Ishikawa (cell line): ENCODE data around the gene GNRH2.

Experiments used
- CEBPB ChIP-seq: IDR thresholded peaks from 2 replicates; pipeline ENCODE4 v1.6.1; 2012
- CREB1 ChIP-seq: IDR thresholded peaks from 2 replicates; pipeline ENCODE4 v1.6.1; 2012; ENCODE audit warnings: low read depth
- EP300 ChIP-seq: IDR thresholded peaks from 2 replicates; pipeline ENCODE4 v1.6.1; 2012; ENCODE audit warnings: borderline replicate concordance
- FOXM1 ChIP-seq: IDR thresholded peaks from 2 replicates; pipeline ENCODE4 v1.6.1; 2012; ENCODE audit warnings: low read depth, borderline replicate concordance
- NFIC ChIP-seq: IDR thresholded peaks from 2 replicates; pipeline ENCODE4 v1.6.1; 2012
- RAD21 ChIP-seq: IDR thresholded peaks from 2 replicates; pipeline ENCODE4 v1.6.1; 2012; ENCODE audit warnings: low read depth
- REST ChIP-seq: IDR thresholded peaks from 2 replicates; pipeline ENCODE4 v1.6.1; 2012; ENCODE audit warnings: low read depth, mild to moderate bottlenecking
- TAF1 ChIP-seq: IDR thresholded peaks from 2 replicates; pipeline ENCODE4 v1.6.1; 2012; ENCODE audit warnings: low read depth, mild to moderate bottlenecking
- TCF12 ChIP-seq: IDR thresholded peaks from 2 replicates; pipeline ENCODE4 v1.6.1; 2012; ENCODE audit warnings: low read depth
- TEAD4 ChIP-seq: IDR thresholded peaks from 2 replicates; pipeline ENCODE4 v1.6.1; 2012
- YY1 ChIP-seq: IDR thresholded peaks from 2 replicates; pipeline ENCODE4 v1.6.1; 2012; ENCODE audit warnings: low read depth
- ZBTB7A ChIP-seq: IDR thresholded peaks from 2 replicates; pipeline ENCODE4 v1.6.1; 2012; ENCODE audit warnings: low read depth
- TF ChIP-seq, protein P1 (sequence below): IDR thresholded peaks from 2 replicates; pipeline ENCODE4 v1.6.1; 2012
- TF ChIP-seq, protein P2 (sequence below): IDR thresholded peaks from 2 replicates; pipeline ENCODE4 v1.6.1; 2012

DNA sequence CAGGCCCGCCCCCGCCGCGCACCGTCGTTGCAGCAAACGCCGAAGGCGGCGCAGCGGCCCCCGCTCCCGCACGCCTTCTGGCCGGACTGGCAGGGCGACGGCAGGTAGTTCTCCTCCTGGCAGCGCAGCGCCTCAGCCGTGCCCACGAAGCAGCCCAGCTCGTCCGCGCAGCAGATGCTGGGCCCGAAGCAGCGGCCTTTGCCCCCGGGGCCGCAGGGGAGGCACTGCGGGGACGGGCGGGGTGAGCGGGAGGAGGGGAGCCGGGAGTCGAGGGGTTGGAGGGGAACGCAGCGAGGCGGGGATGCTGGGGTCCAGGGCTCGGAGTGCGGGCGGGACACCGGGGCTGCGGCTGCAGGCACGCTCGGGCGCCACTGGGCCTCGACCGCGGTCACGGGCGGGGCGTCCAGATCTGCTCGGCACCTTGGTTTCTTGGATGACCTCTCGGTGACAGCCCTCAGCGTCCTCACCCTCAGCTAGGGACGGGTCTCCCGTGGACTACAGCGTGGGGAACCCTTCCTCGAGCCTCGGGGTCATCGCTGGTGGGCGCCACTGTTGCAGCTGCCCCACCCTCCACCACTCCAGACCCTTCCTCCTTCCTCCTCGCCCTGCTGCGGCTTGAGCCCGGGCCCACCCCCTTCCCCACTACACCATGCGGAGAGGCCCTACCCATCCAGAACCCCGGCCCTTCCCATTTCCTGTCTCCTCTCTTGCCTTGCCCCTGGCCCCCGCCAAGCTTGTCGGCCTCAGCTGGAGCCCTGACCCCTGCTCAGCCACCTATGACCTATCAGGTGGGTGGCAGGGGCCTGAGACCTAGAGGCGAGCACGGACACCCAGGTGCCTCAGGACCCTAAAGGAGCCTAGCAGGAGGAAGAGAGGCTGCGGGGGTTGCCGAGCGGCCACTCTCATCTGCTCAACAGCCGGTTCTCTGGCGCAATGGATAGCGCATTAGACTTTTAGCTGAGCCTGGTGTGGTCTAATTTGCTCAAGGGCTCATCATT, 39.8 kb downstream of the GNRH2 start:
- TF ChIP-seq EP300, result no peak
- TF ChIP-seq FOXM1, result no peak
- TF ChIP-seq YY1, result no peak
- TF ChIP-seq, protein P1, sequence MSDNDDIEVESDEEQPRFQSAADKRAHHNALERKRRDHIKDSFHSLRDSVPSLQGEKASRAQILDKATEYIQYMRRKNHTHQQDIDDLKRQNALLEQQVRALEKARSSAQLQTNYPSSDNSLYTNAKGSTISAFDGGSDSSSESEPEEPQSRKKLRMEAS, result no peak
- no peak for TF ChIP-seq CEBPB
- no peak for TF ChIP-seq RAD21
- TF ChIP-seq NFIC, result no peak
- TF ChIP-seq TAF1, result no peak
- no peak for TF ChIP-seq REST
- TF ChIP-seq, protein P2, sequence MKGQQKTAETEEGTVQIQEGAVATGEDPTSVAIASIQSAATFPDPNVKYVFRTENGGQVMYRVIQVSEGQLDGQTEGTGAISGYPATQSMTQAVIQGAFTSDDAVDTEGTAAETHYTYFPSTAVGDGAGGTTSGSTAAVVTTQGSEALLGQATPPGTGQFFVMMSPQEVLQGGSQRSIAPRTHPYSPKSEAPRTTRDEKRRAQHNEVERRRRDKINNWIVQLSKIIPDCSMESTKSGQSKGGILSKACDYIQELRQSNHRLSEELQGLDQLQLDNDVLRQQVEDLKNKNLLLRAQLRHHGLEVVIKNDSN, result no peak
- no peak for TF ChIP-seq TEAD4
- TF ChIP-seq CREB1, result no peak
- no peak for TF ChIP-seq TCF12
- TF ChIP-seq ZBTB7A, result no peak
